ENCODE results near the gene LZTS2.

LZTS2 gene

DNA sequence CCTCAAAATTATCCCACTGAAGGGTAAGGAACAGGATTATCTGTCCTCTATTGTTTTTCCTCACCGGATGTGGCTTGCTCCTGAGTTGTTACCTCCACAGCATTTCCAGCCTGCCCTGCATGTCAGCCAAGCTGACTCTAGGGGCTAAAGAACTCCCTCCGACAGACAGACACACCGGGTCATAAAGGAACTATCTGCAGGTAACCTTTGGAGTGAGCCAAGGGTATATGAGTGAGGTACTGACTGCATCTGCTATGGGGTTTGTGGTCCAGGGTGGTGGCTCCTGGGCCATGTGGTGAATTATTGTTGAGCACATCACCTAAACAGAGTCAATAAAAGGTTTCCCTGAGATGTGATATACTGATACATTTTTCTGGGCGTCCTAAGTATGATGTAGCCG lies 55.3 kb downstream of the LZTS2 start:
- no peak for DNase-seq (ENCODE audit: low spot score)

- DNase-seq (ENCODE audit: low spot score) = no peak
Measured at GRCh38 chr10:101055411-101055810, 55.8 kb downstream of the LZTS2 start.

DNA sequence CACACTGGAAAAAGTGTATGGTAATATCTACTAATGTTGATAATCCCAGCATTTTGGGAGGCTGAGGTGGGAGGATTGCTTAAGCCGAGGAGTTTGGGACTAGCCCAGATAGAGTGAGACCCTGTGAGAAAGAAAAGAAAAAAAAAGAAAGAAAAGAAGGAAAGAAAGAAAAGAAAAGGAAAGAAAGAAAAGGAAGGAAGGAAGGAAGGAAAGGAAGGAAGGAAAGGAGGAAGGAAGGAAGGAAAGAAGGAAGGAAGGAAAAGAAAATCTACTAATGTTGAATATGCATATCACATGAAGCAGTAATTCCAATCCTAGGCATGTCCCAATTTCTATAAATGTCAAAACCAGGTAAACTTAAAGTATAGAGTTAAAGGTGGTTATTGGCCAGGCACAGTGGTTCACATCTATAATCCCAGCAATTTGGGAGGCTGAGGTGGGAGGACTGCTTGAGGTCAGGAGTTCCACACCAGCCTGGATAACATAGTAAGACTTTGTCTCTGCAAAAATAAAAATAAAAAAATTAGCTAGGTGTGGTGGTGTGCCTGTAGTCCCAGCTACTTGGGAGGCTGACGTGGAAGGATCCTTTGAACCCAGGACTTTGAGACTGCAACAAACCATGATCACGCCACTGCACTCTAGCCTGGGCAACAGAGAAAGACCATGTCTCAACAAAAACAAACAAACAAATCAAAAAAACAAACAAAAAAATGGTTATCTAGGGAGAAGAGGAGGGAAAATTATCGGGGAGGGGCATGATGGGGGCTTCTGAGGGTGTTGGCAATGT lies 57.0 kb downstream of the LZTS2 start:
- no peak for DNase-seq (ENCODE audit: low spot score)

All from hematopoietic multipotent progenitor cell treated with erythropoietin and hydrocortisone succinate and interleukin-3 and kit ligand, for 15 days (in vitro differentiated cells).